HepG2 (cell line): Measurements from ENCODE around the gene MXRA7. TPM values are rescaled to one million over a fixed set of nuclear protein-coding genes. Genes with fewer than 3 reads are reported as not detected.
A peak's percentile ranks its signal among the peaks of the same experiment; 100 is the strongest.

Source experiments
- ATF3 ChIP-seq: sonication (generic); formaldehyde crosslinking; IDR thresholded peaks from 2 replicates; pipeline ENCODE4 v1.4.0; 2020; ENCODE audit warnings: missing genetic modification reagents
- EP300 ChIP-seq, 3 experiments: sonication (generic) in 1 of 3; formaldehyde crosslinking in 1 of 3; IDR thresholded peaks; 2 replicates each; pipeline versions ENCODE4 v1.5.1 to v1.6.1; 2011 to 2020; ENCODE audit warnings: low read depth in 2 of 3, low read length in 2 of 3, borderline replicate concordance in 1 of 3, improper control_type of control experiment in 1 of 3, mild to moderate bottlenecking in 1 of 3, missing genetic modification reagents in 1 of 3, moderate library complexity in 1 of 3
- ERF ChIP-seq: IDR thresholded peaks from 2 replicates; pipeline ENCODE4 v1.6.1; 2018; ENCODE audit warnings: missing biosample characterization, missing genetic modification reagents
- HMG20B ChIP-seq: conservative IDR thresholded peaks from 2 replicates; pipeline ENCODE4 v1.6.1; 2016; ENCODE audit warnings: missing genetic modification reagents, missing compliant biosample characterization
- HNF1A ChIP-seq, 2 experiments: sonication (generic) in 1 of 2; formaldehyde crosslinking in 1 of 2; IDR thresholded peaks; 2 replicates each; pipeline versions ENCODE4 v1.4.0 to v1.6.1; 2016 to 2020; ENCODE audit warnings: borderline replicate concordance in 1 of 2, low read depth in 1 of 2, mild to moderate bottlenecking in 1 of 2, missing genetic modification reagents in 1 of 2
- HOXD1 ChIP-seq: sonication (generic); formaldehyde crosslinking; IDR thresholded peaks from 2 replicates; pipeline ENCODE4 v1.5.0; 2020; ENCODE audit warnings: missing genetic modification reagents
- IKZF5 ChIP-seq: IDR thresholded peaks from 2 replicates; pipeline ENCODE4 v1.6.1; 2018; ENCODE audit warnings: missing genetic modification reagents, mild to moderate bottlenecking, missing compliant biosample characterization
- KDM6A ChIP-seq: IDR thresholded peaks from 2 replicates; pipeline ENCODE4 v1.6.1; 2016; ENCODE audit warnings: low read depth
- MBNL3 ChIP-seq: fragments of 250-450 bp; sonication (Bioruptor Pico); conservative IDR thresholded peaks from 2 replicates; pipeline ENCODE4 v1.8.0; 2022; ENCODE audit warnings: mild to moderate bottlenecking, inconsistent platforms
- MIXL1 ChIP-seq: IDR thresholded peaks from 2 replicates; pipeline ENCODE4 v1.6.1; 2016
- NFYB ChIP-seq: sonication (generic); formaldehyde crosslinking; IDR thresholded peaks from 2 replicates; pipeline ENCODE4 v1.4.0; 2020; ENCODE audit warnings: missing genetic modification reagents
- PAWR ChIP-seq: sonication (generic); formaldehyde crosslinking; IDR thresholded peaks from 2 replicates; pipeline ENCODE4 v1.4.0; 2020; ENCODE audit warnings: missing genetic modification reagents, mild to moderate bottlenecking, borderline replicate concordance
- PPARG ChIP-seq: conservative IDR thresholded peaks from 2 replicates; pipeline ENCODE4 v1.6.1; 2016; ENCODE audit warnings: missing biosample characterization, missing genetic modification reagents
- SPEN ChIP-seq: sonication (generic); formaldehyde crosslinking; IDR thresholded peaks from 2 replicates; pipeline ENCODE4 v1.5.1; 2020; ENCODE audit warnings: low read depth, mild to moderate bottlenecking, missing genetic modification reagents
- SRF ChIP-seq: IDR thresholded peaks from 2 replicates; pipeline ENCODE4 v1.6.1; 2011; ENCODE audit warnings: mild to moderate bottlenecking, low read depth, low read length, moderate library complexity
- ZBTB20 ChIP-seq: sonication (generic); formaldehyde crosslinking; IDR thresholded peaks from 2 replicates; pipeline ENCODE4 v1.8.1; 2023; ENCODE audit warnings: missing genetic modification reagents, low read depth, mild to moderate bottlenecking, borderline replicate concordance
- ZFAT ChIP-seq: sonication (generic); formaldehyde crosslinking; conservative IDR thresholded peaks from 2 replicates; pipeline ENCODE4 v1.8.1; 2023; ENCODE audit warnings: missing genetic modification reagents, inconsistent platforms
- ZIK1 ChIP-seq: sonication (generic); formaldehyde crosslinking; IDR thresholded peaks from 2 replicates; pipeline ENCODE4 v1.5.0; 2020; ENCODE audit warnings: mild to moderate bottlenecking, low read depth, missing genetic modification reagents, borderline replicate concordance
- ZNF3 ChIP-seq: IDR thresholded peaks from 2 replicates; pipeline ENCODE4 v1.7.0; 2017; ENCODE audit warnings: inconsistent platforms
- ZNF414 ChIP-seq: sonication (generic); formaldehyde crosslinking; IDR thresholded peaks from 2 replicates; pipeline ENCODE4 v1.5.0; 2020; ENCODE audit warnings: missing genetic modification reagents
- ZNF879 ChIP-seq: sonication (generic); formaldehyde crosslinking; IDR thresholded peaks from 2 replicates; pipeline ENCODE4 v1.8.1; 2023; ENCODE audit warnings: missing genetic modification reagents
- polyA plus RNA-seq, 8 experiments: library from polyadenylated mRNA; depleted of rRNA in 3 of 8; stranded (reverse) in 7 of 8; unstranded in 1 of 8; fragments of >200 nt; fragmentation: Illumina TruSeq in 4 of 8; extraction: Trizol in 4 of 8; gene quantifications; 2 replicates each; pipeline versions ENCODE4 v1.2.1 to v1.2.3, GENCODE V29; 2011 to 2016; ENCODE audit warnings: low read depth in 4 of 8, missing spikeins in 1 of 8, mixed read lengths in 1 of 8; ENCODE audit not compliant: insufficient read depth in 1 of 8
- total RNA-seq, 5 experiments: library from RNA; depleted of rRNA; stranded (reverse); fragments of >200 nt; fragmentation: Illumina TruSeq; extraction: Trizol; gene quantifications; 2 replicates each; pipeline ENCODE4 v1.2.3, GENCODE V29; 2016; ENCODE audit warnings: low read depth in 1 of 5
- TF ChIP-seq, protein P1 (sequence below): sonication (generic); formaldehyde crosslinking; IDR thresholded peaks from 2 replicates; pipeline ENCODE4 v1.4.0; 2020; ENCODE audit warnings: missing genetic modification reagents

The MXRA7 gene
- total and polyA plus RNA-seq, 2 of the 13 experiments (the other 11 are each of a cell fraction or from before 2014, with no cell fraction given), result 44.8 to 112 TPM

DNA sequence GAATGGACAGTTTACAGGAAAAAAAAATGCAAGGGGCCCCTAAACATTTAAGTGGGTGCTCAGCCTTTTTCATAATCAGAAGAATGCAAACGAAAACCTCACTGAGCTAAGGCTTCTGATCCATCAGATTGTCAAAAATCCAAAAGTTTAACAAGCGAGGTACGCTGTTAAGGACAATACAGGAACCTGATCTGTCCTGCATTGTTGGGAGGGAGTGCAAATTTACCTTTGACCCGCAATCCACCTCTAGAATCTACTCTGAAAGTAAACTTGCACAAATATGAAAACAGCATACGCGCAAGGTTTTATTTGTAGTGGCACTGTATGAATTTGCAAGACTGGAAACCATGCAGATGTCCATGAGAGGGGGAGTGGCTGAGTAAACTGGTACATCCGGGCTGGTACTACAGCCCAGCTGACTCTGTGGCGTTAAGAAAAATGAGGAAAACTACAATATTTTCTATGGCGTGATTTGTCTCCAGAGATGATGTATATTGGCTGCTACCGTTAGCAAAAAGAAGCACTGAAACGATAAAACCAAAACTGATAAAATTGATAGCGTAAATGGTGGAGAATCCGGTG is 38.4 kb downstream of the MXRA7 start (continued):
- TF ChIP-seq IKZF5 (CRISPR knock-in tag), result peak; percentile 24; the same call in 1 of the 2 replicates
- no peak for TF ChIP-seq SRF
- 0 out of 4 replicates have a peak, but pooled peaks of 1 of the 2 experiments have one; percentile 44 for TF ChIP-seq EP300 (IDR thresholded peaks at IDR 0.05; ENCODE audit: low read depth in 2 of 2, low read length in 2 of 2)
- TF ChIP-seq EP300 (CRISPR knock-in tag; IDR thresholded peaks at IDR 0.05; ENCODE audit: borderline replicate concordance), result no peak
- TF ChIP-seq PAWR (CRISPR knock-in tag), result no peak
- TF ChIP-seq ZNF414 (CRISPR knock-in tag), result no peak
- 0 out of 2 replicates have a peak, but pooled peaks have one; percentile 14 for TF ChIP-seq ERF
- no peak for TF ChIP-seq ZIK1
- no peak for TF ChIP-seq ATF3 (CRISPR knock-in tag)
- no peak; the same call in 1 of the 2 replicates for TF ChIP-seq HMG20B (CRISPR knock-in tag)
- no peak for TF ChIP-seq ZBTB20 (CRISPR knock-in tag)
- TF ChIP-seq HOXD1 (CRISPR knock-in tag), result no peak
- TF ChIP-seq, protein P1, sequence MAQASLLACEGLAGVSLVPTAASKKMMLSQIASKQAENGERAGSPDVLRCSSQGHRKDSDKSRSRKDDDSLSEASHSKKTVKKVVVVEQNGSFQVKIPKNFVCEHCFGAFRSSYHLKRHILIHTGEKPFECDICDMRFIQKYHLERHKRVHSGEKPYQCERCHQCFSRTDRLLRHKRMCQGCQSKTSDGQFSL (CRISPR knock-in tag), result no peak
- no peak for TF ChIP-seq SPEN
- peak; percentile 95 for TF ChIP-seq PPARG (CRISPR knock-in tag)
- TF ChIP-seq MBNL3, result no peak
- TF ChIP-seq KDM6A, result no peak
- no peak for TF ChIP-seq ZFAT (CRISPR knock-in tag)
- 0 out of 2 replicates have a peak, but pooled peaks have one; percentile 8 for TF ChIP-seq MIXL1 (CRISPR knock-in tag)
- no peak for TF ChIP-seq NFYB (CRISPR knock-in tag)
- 0 out of 2 replicates have a peak, but pooled peaks have one; percentile 45 for TF ChIP-seq ZNF3 (CRISPR knock-in tag)
- TF ChIP-seq ZNF879, result no peak
- no peak for TF ChIP-seq HNF1A (IDR thresholded peaks at IDR 0.05; ENCODE audit: low read depth)
- TF ChIP-seq HNF1A (CRISPR knock-in tag; IDR thresholded peaks at IDR 0.05; ENCODE audit: borderline replicate concordance), result no peak
